PC-9 (cell line): Measurements from ENCODE around the gene FATE1. TPM values are rescaled to one million over a fixed set of nuclear protein-coding genes. Genes with fewer than 3 reads are reported as not detected.
"Not testable (repeated sequence)": the region's sequence is repeated elsewhere in the genome, so short reads cannot be mapped to it uniquely, and the experiment has no call there.

Experiments
- BruUV-seq: library from RNA; stranded (reverse); fragments of 400-500 nt; replicated peaks from 2 replicates; lab custom pipeline; 2021; lab: Mats Ljungman, UMichigan
- CTCF ChIA-PET: fragments of 300-600 bp; sonication (Branson Sonifier 250); formaldehyde crosslinking; loops from one replicate; lab custom pipeline; 2022; ENCODE audit warnings: antibody characterized with exemption; lab: Charles Lee
- POLR2A ChIA-PET: fragments of 300-600 bp; sonication (Branson Sonifier 250); formaldehyde crosslinking; loops from one replicate; lab custom pipeline; 2022; ENCODE audit warnings: antibody characterized with exemption; ENCODE audit not compliant: unreplicated experiment; lab: Charles Lee
- DNase-seq, 2 experiments: peaks; one replicate each; pipeline versions ENCODE4 v3.0.0 to v3.0.0-alpha.2; 2015 to 2022; ENCODE audit warnings: mixed read lengths in 1 of 2
- H2AFZ ChIP-seq: fragments of 200-600 bp; sonication (generic); 2 replicates; pipeline ENCODE4 v1.8.1; 2017; ENCODE audit warnings: antibody characterized with exemption
- H3F3A ChIP-seq: fragments of 200-600 bp; sonication (generic); 2 replicates; pipeline ENCODE4 v1.8.1; 2017; ENCODE audit warnings: antibody characterized with exemption, mild to moderate bottlenecking, low read depth; ENCODE audit not compliant: insufficient read depth
- H3K27ac ChIP-seq: fragments of 200-600 bp; sonication (generic); 2 replicates; pipeline ENCODE4 v1.6.1; 2016; ENCODE audit warnings: mixed run types
- H3K27me3 ChIP-seq: fragments of 200-600 bp; sonication (generic); 2 replicates; pipeline ENCODE4 v1.6.1; 2016; ENCODE audit warnings: low read depth, mixed run types; ENCODE audit not compliant: insufficient read depth
- H3K36me3 ChIP-seq: fragments of 200-600 bp; sonication (generic); 2 replicates; pipeline ENCODE4 v1.6.1; 2016; ENCODE audit warnings: low read depth, mixed run types
- H3K4me1 ChIP-seq: fragments of 200-600 bp; sonication (generic); replicated peaks from 2 replicates; pipeline ENCODE4 v1.6.1; 2016; ENCODE audit warnings: mixed run types; ENCODE audit not compliant: insufficient read depth
- H3K4me2 ChIP-seq: fragments of 200-600 bp; sonication (generic); 2 replicates; pipeline ENCODE4 v1.6.1; 2017; ENCODE audit warnings: mixed run types
- H3K4me3 ChIP-seq: fragments of 200-600 bp; sonication (generic); 2 replicates; pipeline ENCODE4 v1.6.1; 2016; ENCODE audit warnings: mixed run types
- H3K79me2 ChIP-seq: fragments of 200-600 bp; sonication (generic); 2 replicates; pipeline ENCODE4 v1.6.1; 2017; ENCODE audit warnings: low read depth, mixed run types
- H3K9me2 ChIP-seq: fragments of 200-600 bp; sonication (generic); 2 replicates; pipeline ENCODE4 v1.8.1; 2017; ENCODE audit warnings: mild to moderate bottlenecking; ENCODE audit not compliant: insufficient read depth
- H3K9me3 ChIP-seq: fragments of 200-600 bp; sonication (generic); 2 replicates; pipeline ENCODE4 v1.8.1; 2016; ENCODE audit warnings: low read depth; ENCODE audit not compliant: insufficient read depth
- H4K20me1 ChIP-seq: fragments of 200-600 bp; sonication (generic); 2 replicates; pipeline ENCODE4 v1.8.1; 2017; ENCODE audit not compliant: insufficient read depth
- EZH2 ChIP-seq: fragments of 200-600 bp; sonication (generic); IDR thresholded peaks from 2 replicates; pipeline ENCODE4 v1.8.0; 2017; ENCODE audit warnings: antibody characterized with exemption, low read depth
- intact Hi-C: fragments of 100-400 bp; cut with micrococcal nuclease; formaldehyde crosslinking; loops from one replicate; pipeline ENCODE4 v1.10.0; 2022; ENCODE audit not compliant: unreplicated experiment
- total RNA-seq: library from RNA; stranded (reverse); gene quantifications from 2 replicates; pipeline ENCODE4 v1.2.3, GENCODE V29; 2021
- TF ChIP-seq, protein P1 (sequence below): fragments of 200-600 bp; sonication (generic); conservative IDR thresholded peaks from 2 replicates; pipeline ENCODE4 v1.6.1; 2017; ENCODE audit warnings: mixed run types, antibody characterized with exemption, mild to moderate bottlenecking, moderate library complexity

The FATE1 gene
- total RNA-seq, 1 experiment from 2014 or later, result not detected

DNA sequence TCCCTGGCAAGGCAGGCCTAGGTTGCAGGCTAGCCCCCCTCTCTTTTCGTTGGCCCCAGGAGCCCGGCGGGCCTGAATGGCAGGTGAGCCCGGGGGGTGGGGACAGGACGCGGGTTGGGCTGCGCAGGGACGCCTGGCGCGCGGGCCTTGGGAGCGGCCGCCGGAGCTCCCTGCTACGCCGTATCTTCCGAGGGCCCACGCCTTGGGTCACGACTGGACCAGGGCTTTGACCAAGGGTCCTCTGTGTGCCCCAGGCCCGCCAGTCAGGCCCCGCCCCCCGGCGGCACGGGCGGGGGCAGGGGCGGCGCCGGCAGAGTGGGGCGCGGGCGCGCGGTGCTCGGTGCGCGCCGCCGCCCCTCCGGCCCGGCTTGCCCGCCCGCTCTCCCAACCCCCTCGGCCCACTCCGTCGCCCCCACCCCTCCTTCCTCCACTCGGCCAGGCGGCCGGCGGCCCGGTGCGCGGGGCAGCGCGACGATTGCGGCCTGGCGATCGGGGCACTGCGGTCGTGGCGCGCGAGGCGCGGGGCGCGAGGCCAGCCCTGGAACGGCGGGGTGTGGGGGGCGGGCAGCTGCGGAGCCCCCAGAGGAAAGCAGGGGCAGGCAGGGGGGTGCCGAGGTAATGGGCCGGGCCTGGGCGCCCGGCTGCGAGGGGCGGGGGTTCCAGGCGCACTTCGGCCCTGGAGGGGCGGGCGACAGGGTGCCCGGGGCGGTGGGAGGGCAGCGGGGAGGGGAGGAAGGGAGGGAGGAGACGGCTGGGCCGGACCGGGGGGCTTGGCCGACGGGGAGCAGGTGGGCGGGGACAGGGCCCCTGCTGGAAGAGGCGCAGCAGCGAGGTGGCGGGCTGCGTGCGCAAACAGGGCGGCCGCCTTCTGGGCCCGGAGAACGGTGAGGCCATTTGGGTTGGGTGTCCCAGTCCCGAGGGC lies 20.9 kb upstream of the FATE1 start, which contains the start of gene PRRG3:
TSS of gene PRRG3 (plus strand) at position 798 of the 922 bp plus-strand sequence. CDS start 3,357 bp downstream, outside the sequence.
- Histone ChIP-seq H3K9me3 (no peaks in the 10 kb centered on the region), H3K27ac (no peak within 1 kb of the TSS), H3K79me2 (no peaks in the 10 kb centered on the region), H3K4me2 (no peak within 1 kb of the TSS), H3K4me3 (no peak within 1 kb of the TSS), H3F3A (no peaks in the 10 kb centered on the region), H3K27me3 (peaks cover 79% of the 10 kb centered on the region), H3K9me2 (no peaks in the 10 kb centered on the region), H3K4me1 (no peaks in the 10 kb centered on the region), H3K36me3 (no peaks in the 10 kb centered on the region), H2AFZ (no peak within 1 kb of the TSS), H4K20me1 (no peaks in the 10 kb centered on the region)
- TF ChIP-seq, protein P1, sequence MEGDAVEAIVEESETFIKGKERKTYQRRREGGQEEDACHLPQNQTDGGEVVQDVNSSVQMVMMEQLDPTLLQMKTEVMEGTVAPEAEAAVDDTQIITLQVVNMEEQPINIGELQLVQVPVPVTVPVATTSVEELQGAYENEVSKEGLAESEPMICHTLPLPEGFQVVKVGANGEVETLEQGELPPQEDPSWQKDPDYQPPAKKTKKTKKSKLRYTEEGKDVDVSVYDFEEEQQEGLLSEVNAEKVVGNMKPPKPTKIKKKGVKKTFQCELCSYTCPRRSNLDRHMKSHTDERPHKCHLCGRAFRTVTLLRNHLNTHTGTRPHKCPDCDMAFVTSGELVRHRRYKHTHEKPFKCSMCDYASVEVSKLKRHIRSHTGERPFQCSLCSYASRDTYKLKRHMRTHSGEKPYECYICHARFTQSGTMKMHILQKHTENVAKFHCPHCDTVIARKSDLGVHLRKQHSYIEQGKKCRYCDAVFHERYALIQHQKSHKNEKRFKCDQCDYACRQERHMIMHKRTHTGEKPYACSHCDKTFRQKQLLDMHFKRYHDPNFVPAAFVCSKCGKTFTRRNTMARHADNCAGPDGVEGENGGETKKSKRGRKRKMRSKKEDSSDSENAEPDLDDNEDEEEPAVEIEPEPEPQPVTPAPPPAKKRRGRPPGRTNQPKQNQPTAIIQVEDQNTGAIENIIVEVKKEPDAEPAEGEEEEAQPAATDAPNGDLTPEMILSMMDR, result no peak
- TF ChIP-seq EZH2, result no peak
- ChIA-PET CTCF (no interaction called here), POLR2A (no interaction called here)
- no TSS peak for BruUV-seq
- intact Hi-C loops, result no loop called here
- no peak for DNase-seq

DNA sequence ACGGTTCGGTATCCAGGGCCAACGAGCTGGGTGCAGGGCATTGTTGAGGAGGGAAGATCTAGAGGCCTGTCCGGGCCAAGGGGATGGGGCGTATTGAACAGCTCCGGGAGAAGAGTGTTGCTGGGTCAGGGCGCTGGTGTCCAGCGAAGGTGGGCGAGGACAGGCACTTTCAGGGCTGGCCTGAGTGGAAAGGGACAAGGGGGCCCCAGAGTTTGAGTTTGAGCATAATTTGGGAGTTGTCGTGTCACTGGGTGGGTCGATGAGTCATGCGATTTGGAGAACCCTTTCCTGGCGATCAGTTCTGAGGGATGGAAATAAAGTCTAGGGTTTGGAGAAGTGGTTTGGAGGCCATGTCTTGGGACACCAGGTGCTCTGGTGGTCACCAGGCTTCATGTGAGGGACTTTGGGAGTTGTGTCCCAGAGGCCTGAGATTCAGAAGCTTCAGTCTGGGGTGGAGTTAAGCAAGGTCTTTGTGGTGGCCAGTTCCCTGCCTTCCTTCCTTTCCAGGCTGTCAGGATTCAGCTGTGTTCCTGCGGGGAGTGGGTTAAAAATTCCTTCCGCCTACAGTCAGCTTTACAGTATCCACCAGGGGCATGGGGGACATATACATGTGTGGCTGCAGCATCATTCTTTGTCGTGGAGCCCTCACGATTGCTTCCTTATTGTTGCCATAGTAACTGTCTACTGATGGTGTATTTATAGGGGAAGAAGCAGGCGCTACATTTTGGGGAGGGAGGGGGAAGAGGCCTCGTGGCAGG lies 20.1 kb upstream of the FATE1 start:
- CTCF ChIA-PET, result no interaction called here
- H4K20me1 ChIP-seq, result no peaks in the 10 kb centered on the region
- no peak overlapping the region for H3K27ac ChIP-seq
- no peak for DNase-seq
- H3K4me1 ChIP-seq, result no peaks in the 10 kb centered on the region
- H2AFZ ChIP-seq, result no peak overlapping the region
- BruUV-seq, result no TSS peak
- no peaks in the 10 kb centered on the region for H3K79me2 ChIP-seq
- intact Hi-C loops, result no loop called here
- H3K27me3 ChIP-seq, result peaks cover 80% of the 10 kb centered on the region
- no peaks in the 10 kb centered on the region for H3K36me3 ChIP-seq
- no peaks in the 10 kb centered on the region for H3F3A ChIP-seq
- no peaks in the 10 kb centered on the region for H3K9me2 ChIP-seq
- H3K4me2 ChIP-seq, result no peak overlapping the region
- no peak overlapping the region for H3K4me3 ChIP-seq
- H3K9me3 ChIP-seq, result no peaks in the 10 kb centered on the region
- POLR2A ChIA-PET, result no interaction called here
- TF ChIP-seq, protein P1, result no peak
- TF ChIP-seq EZH2, result no peak

DNA sequence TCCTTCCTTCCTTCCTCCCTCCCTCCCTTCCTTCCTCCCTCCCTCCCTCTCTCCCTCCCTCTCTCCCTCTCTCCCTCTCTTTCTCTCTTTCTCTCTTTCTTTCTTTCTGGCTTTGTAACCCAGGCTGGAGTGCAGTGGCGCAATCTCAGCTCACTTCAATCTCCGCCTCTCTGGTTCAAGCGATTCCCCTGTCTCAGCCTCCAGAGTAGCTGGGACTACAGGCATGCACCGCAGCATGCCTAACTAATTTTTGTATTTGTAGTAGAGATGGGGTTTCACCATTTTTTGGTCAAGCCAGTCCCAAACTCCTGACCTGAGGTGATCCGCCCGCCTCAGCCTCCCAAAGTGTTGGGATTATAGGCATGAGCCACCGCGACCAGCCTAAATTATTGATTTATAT lies 18.8 kb upstream of the FATE1 start:
- H3K4me2 ChIP-seq, BruUV-seq, H3K79me2 ChIP-seq, DNase-seq, H3K27ac ChIP-seq, H3K36me3 ChIP-seq, H4K20me1 ChIP-seq, H3K9me3 ChIP-seq, intact Hi-C loops, POLR2A ChIA-PET, H3K4me1 ChIP-seq, H3K9me2 ChIP-seq, H3F3A ChIP-seq, H2AFZ ChIP-seq, H3K4me3 ChIP-seq: not testable (repeated sequence)
- CTCF ChIA-PET, result interaction anchor here (0.7 kb wide), 1 partner anchor 547 kb away, joined by 4 read pairs; no protein-coding TSS in a partner anchor
- peaks cover 80% of the 10 kb centered on the region for H3K27me3 ChIP-seq
